Testis (tissue), 3 donors: ENCODE results near the gene PSMA6. TPM values are rescaled to one million over a fixed set of nuclear protein-coding genes. Genes with fewer than 3 reads are reported as not detected.
"Not testable (repeated sequence)": the region's sequence is repeated elsewhere in the genome, so short reads cannot be mapped to it uniquely, and the experiment has no call there.

Experiments
- DNase-seq: peaks from one replicate; pipeline ENCODE4 v3.0.0-alpha.2; 2019
- H3K27ac ChIP-seq, 2 donors: fragments of 200-600 bp; sonication (generic); one replicate each; pipeline ENCODE4 v1.5.1; 2019
- H3K27me3 ChIP-seq: fragments of 200-600 bp; sonication (generic); one replicate; pipeline ENCODE4 v1.5.1; 2019
- H3K36me3 ChIP-seq: fragments of 200-600 bp; sonication (generic); one replicate; pipeline ENCODE4 v1.5.1; 2017; ENCODE audit warnings: low read depth; ENCODE audit errors: missing control alignments
- H3K4me1 ChIP-seq: fragments of 200-600 bp; sonication (generic); one replicate; pipeline ENCODE4 v1.5.1; 2019
- H3K4me3 ChIP-seq, 2 donors: fragments of 200-600 bp; sonication (generic); one replicate each; pipeline ENCODE4 v1.5.1; 2017 to 2019
- H3K9me3 ChIP-seq: fragments of 200-600 bp; sonication (generic); one replicate; pipeline ENCODE4 v1.5.1; 2017
- CTCF ChIP-seq, 3 experiments: fragments of 450-650 bp in 2 of 3; fragments of 200-600 bp in 1 of 3; sonication (generic) in 1 of 3; IDR thresholded peaks; one replicate each; pipeline ENCODE4 v1.5.1; 2016 to 2019; ENCODE audit warnings: antibody characterized with exemption in 3 of 3, mild to moderate bottlenecking in 2 of 3, moderate library complexity in 1 of 3
- POLR2A ChIP-seq: fragments of 450-650 bp; IDR thresholded peaks from one replicate; pipeline ENCODE4 v1.6.1; 2017; ENCODE audit warnings: antibody characterized with exemption, mild to moderate bottlenecking, moderate library complexity
- WGBS, 2 donors: methylation state at CpG; one replicate each; pipeline ENCODE4 v1.1.5; 2018; 5-methylcytosine and 5-hydroxymethylcytosine counted together
- intact Hi-C: fragments of 100-400 bp; cut with DNase I; formaldehyde crosslinking; loops from one replicate; pipeline ENCODE4 v1.15.1; 2023; ENCODE audit warnings: low total_unique reads
- polyA plus RNA-seq: library from polyadenylated mRNA; stranded (reverse); fragments of 350-450 nt; fragmentation: Illumina TruSeq; extraction: RNeasy Lipid Tissue Mini Kit (QIAGEN cat#74804); gene quantifications from one replicate; pipeline ENCODE4 v1.2.3, GENCODE V29; 2014; ENCODE audit warnings: low read depth, low replicate concordance; ENCODE audit not compliant: insufficient read depth
- total RNA-seq, 2 donors: library from RNA; depleted of rRNA; stranded (reverse); fragments of >200 nt; gene quantifications; one replicate each; pipeline ENCODE4 v1.2.3, GENCODE V29; 2016

PSMA6 gene
- total and polyA plus RNA-seq, 3 donors from 2014 or later = 147 to 461 (median 257) TPM

- H3K4me1 ChIP-seq = peaks cover 16% of the 10 kb centered on the region
- no peak overlapping the region for H3K27ac ChIP-seq
Observed at GRCh38 chr14:35297706-35298105, 5.5 kb downstream of the PSMA6 start.

GRCh38 chr14:35298351-35298750 lies 6.2 kb downstream of the PSMA6 start:
- no peak overlapping the region for H3K4me3 ChIP-seq
- H3K4me1 ChIP-seq = peaks cover 15% of the 10 kb centered on the region
- H3K9me3 ChIP-seq = no peaks in the 10 kb centered on the region
- 80 to 88% methylated on average over 4 of the region's 4 CpGs for WGBS, 2 donors
- intact Hi-C loops = no loop called here
- H3K36me3 ChIP-seq = no peaks in the 10 kb centered on the region
- H3K27ac ChIP-seq = no peak overlapping the region
- TF ChIP-seq CTCF (IDR thresholded peaks at IDR 0.05) (no peak), POLR2A (no peak)
- H3K27me3 ChIP-seq = no peaks in the 10 kb centered on the region
- DNase-seq = no peak

More at GRCh38 chr14:35297706-35298105, 5.5 kb downstream of the PSMA6 start:
- Histone ChIP-seq H3K27me3 (no peaks in the 10 kb centered on the region), H3K36me3 (no peaks in the 10 kb centered on the region), H3K4me3 (no peak overlapping the region), H3K9me3 (no peaks in the 10 kb centered on the region)
- intact Hi-C loops = no loop called here
- no peak for DNase-seq
- TF ChIP-seq CTCF (IDR thresholded peaks at IDR 0.05) = no peak
- TF ChIP-seq POLR2A = no peak
- WGBS, 2 donors = 88 to 91% methylated on average over 3 of the region's 3 CpGs

- intact Hi-C loops = no loop called here
- H3K27me3 ChIP-seq = no peaks in the 10 kb centered on the region
- H3K36me3 ChIP-seq = no peaks in the 10 kb centered on the region
- TF ChIP-seq POLR2A (no peak), CTCF (IDR thresholded peaks at IDR 0.05) (no peak)
- H3K27ac ChIP-seq = no peak overlapping the region
- peaks cover under 1% of the 10 kb centered on the region for H3K4me1 ChIP-seq
- WGBS, 2 donors = 79 to 83% methylated on average over 1 of the region's 1 CpG
- no peak for DNase-seq
- H3K9me3 ChIP-seq = no peaks in the 10 kb centered on the region
- H3K4me3 ChIP-seq = no peak overlapping the region
Observed at GRCh38 chr14:35299708-35300107, 7.5 kb downstream of the PSMA6 start.

GRCh38 chr14:35300228-35300627 lies 8.0 kb downstream of the PSMA6 start:
- H3K27ac ChIP-seq = no peak overlapping the region
- H3K4me3 ChIP-seq = no peak overlapping the region
- intact Hi-C loops = no loop called here
- H3K27me3 ChIP-seq = no peaks in the 10 kb centered on the region
- H3K4me1 ChIP-seq = no peaks in the 10 kb centered on the region
- TF ChIP-seq POLR2A (no peak), CTCF (IDR thresholded peaks at IDR 0.05) (no peak)
- H3K9me3 ChIP-seq = no peaks in the 10 kb centered on the region
- 88 to 91% methylated on average over 3 of the region's 3 CpGs for WGBS, 2 donors
- DNase-seq = no peak
- H3K36me3 ChIP-seq = no peaks in the 10 kb centered on the region

DNA sequence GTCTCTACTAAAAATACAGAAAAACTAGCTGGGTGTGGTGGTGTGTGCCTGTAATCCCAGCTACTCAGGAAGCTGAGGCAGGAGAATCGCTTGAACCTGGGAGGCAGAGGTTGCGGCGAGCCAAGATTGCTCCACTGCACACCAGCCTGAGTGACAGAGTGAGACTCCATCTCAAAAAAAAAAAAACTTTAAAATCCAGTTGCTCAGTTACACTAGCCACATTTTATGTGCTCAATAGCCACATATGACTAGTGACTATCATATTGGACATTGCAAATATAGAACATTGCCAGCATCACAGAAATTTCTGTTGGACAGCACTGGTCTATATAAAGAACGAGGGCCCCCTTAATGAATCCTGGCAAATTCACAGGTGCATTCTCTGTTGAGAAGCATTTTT lies 9.2 kb downstream of the PSMA6 start:
- H3K36me3 ChIP-seq, DNase-seq, intact Hi-C loops, H3K27ac ChIP-seq, H3K4me3 ChIP-seq, H3K27me3 ChIP-seq, H3K9me3 ChIP-seq, H3K4me1 ChIP-seq: not testable (repeated sequence)
- WGBS, 2 donors = 85 to 89% methylated on average over 4 of the region's 4 CpGs
